Esophagus (tissue), 2 donors: ENCODE results near the gene HTR3B. TPM values are rescaled to one million over a fixed set of nuclear protein-coding genes. Genes with fewer than 3 reads are reported as not detected.

Experiments used
- H3K27ac ChIP-seq, 2 donors: one replicate each; pipeline ENCODE4 v1.5.1; 2013; ENCODE audit warnings: low read depth in 2 of 2, mild to moderate bottlenecking in 2 of 2, inconsistent platforms in 1 of 2, low read length in 1 of 2, moderate library complexity in 1 of 2
- H3K27me3 ChIP-seq, 2 donors: one replicate each; pipeline ENCODE4 v1.6.1; 2013; ENCODE audit warnings: low read length in 2 of 2, control low read depth in 1 of 2, mild to moderate bottlenecking in 1 of 2; ENCODE audit not compliant: insufficient read depth in 2 of 2, control insufficient read depth in 1 of 2
- H3K36me3 ChIP-seq, 2 donors: one replicate each; pipeline ENCODE4 v1.6.1; 2013; ENCODE audit warnings: low read length in 1 of 2; ENCODE audit not compliant: control insufficient read depth in 2 of 2, insufficient read depth in 2 of 2
- H3K4me1 ChIP-seq, 2 donors: one replicate each; pipeline ENCODE4 v1.6.1; 2013; ENCODE audit warnings: low read length in 1 of 2; ENCODE audit not compliant: control insufficient read depth in 2 of 2, insufficient read depth in 2 of 2
- H3K4me3 ChIP-seq, 2 donors: one replicate each; pipeline ENCODE4 v1.5.1; 2013; ENCODE audit warnings: low read length in 2 of 2, mild to moderate bottlenecking in 2 of 2, low read depth in 1 of 2, moderate library complexity in 1 of 2
- H3K9me3 ChIP-seq, 2 donors: one replicate each; pipeline ENCODE4 v1.6.1; 2013; ENCODE audit warnings: mild to moderate bottlenecking in 2 of 2, low read depth in 1 of 2, low read length in 1 of 2, moderate library complexity in 1 of 2; ENCODE audit not compliant: control insufficient read depth in 2 of 2, insufficient read depth in 1 of 2
- WGBS, 2 donors: extraction: QIAGEN DNeasy Blood & Tissue Kit; methylation state at CpG; one replicate each; pipeline ENCODE4 v1.1.7; 2013; 5-methylcytosine and 5-hydroxymethylcytosine counted together
- polyA plus RNA-seq, 2 donors: library from polyadenylated mRNA; stranded (reverse); fragments of 200-250 nt; gene quantifications; one replicate each; pipeline ENCODE4 v1.2.3, GENCODE V29; 2013
- donor health status: healthy with polysubstance abuse.
- donor health status: Bipolar disorder and iron deficiency.

HTR3B gene, protein sequence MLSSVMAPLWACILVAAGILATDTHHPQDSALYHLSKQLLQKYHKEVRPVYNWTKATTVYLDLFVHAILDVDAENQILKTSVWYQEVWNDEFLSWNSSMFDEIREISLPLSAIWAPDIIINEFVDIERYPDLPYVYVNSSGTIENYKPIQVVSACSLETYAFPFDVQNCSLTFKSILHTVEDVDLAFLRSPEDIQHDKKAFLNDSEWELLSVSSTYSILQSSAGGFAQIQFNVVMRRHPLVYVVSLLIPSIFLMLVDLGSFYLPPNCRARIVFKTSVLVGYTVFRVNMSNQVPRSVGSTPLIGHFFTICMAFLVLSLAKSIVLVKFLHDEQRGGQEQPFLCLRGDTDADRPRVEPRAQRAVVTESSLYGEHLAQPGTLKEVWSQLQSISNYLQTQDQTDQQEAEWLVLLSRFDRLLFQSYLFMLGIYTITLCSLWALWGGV
- polyA plus RNA-seq: under 1 TPM; 0.31 to 0.44 TPM

DNA sequence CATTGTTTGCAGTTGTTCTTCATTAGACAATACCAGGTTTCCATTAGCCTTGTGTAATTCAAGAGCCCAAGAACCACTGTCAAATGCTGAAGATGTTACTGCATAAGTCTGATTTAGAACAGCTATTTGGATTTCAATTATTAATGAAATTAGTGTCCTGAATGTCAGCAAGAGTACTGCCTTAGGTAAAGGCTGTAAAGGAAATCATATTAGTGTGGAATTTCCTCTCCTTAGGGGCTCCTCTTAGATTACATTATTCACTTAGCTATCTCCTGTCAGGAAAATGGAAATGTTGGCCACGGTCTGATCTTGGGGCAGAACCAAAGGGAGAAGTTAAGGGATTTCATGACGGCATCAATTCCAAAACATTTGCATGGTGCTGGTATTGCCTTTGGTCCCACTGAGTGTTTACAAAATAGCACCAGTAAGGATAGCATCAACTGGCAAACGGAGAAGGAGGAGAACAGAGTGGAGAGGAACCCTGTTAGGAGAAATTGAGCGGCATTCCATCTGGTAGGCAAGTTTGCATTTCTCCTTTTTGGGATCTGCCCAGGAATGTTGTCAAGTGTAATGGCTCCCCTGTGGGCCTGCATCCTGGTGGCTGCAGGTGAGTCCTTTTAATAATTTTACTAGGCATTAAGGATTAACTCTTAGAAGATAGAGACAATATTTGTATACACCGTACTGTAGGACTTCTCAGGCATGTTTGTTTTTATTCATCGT, at the start of gene HTR3B:
TSS of gene HTR3B (plus strand) at position 418 of the 723 bp plus-strand sequence. CDS start at position 556, 138 bp downstream.
- Histone ChIP-seq H3K27me3 (peaks cover 0 to 4% of the 10 kb centered on the region in 2 donors), H3K9me3 (no peaks in the 10 kb centered on the region), H3K27ac (no peak within 1 kb of the TSS), H3K4me3 (no peak within 1 kb of the TSS), H3K4me1 (no peaks in the 10 kb centered on the region), H3K36me3 (no peaks in the 10 kb centered on the region)
- WGBS, 2 donors: 72 to 79% methylated on average over 6 of the region's 6 CpGs

GRCh38 chr11:113855803-113856202, 48.8 kb upstream of the HTR3B start:
- H3K27me3 ChIP-seq: no peaks in the 10 kb centered on the region
- H3K9me3 ChIP-seq: no peaks in the 10 kb centered on the region
- peaks cover 0 to 4% of the 10 kb centered on the region in 2 donors for H3K36me3 ChIP-seq

DNA sequence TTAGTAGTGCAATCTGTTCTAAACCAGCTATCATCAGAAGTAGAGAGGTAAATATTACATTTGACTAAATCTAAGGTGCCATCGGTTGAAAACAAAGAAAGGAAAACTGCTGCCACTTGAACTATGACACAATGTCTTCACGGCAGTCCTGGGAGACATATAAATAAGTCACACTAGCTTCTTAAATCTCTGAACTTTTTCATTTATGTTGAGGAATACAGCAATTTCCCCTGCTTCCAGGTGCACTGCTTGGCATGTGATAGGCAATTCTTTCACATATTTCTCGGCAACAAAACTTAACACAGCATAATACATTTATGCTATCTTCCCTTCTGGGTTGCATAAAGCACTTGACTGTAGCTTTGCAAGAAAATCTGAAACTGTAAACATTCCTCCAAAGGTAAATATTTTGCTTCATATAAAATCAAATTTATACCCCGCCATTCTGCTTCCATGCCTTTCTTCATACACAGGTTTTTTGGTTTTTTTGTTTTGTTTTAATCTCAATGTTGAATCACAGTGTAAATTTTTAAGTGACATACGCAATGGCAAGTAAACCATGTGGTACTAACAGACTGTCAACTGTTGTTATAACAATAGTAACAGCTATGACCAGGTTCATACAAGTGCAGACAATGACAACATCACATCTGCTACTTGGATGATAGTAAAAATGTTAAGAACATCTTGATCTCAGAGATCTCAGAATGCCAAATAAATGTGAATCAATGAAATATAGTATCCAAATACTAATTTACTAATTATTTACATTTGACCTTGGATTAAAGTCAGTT, 47.4 kb upstream of the HTR3B start:
- WGBS, 2 donors: 73 to 79% methylated on average over 5 of the region's 5 CpGs
- Histone ChIP-seq H3K4me3 (no peak overlapping the region), H3K36me3 (no peaks in the 10 kb centered on the region), H3K9me3 (no peaks in the 10 kb centered on the region), H3K27me3 (no peaks in the 10 kb centered on the region), H3K4me1 (no peaks in the 10 kb centered on the region), H3K27ac (no peak overlapping the region)

More at GRCh38 chr11:113855803-113856202, 48.8 kb upstream of the HTR3B start:
- Histone ChIP-seq H3K27ac (no peak overlapping the region), H3K4me1 (no peaks in the 10 kb centered on the region), H3K4me3 (no peak overlapping the region)
- 97% methylated on average over 6 of the region's 6 CpGs for WGBS, 2 donors

DNA sequence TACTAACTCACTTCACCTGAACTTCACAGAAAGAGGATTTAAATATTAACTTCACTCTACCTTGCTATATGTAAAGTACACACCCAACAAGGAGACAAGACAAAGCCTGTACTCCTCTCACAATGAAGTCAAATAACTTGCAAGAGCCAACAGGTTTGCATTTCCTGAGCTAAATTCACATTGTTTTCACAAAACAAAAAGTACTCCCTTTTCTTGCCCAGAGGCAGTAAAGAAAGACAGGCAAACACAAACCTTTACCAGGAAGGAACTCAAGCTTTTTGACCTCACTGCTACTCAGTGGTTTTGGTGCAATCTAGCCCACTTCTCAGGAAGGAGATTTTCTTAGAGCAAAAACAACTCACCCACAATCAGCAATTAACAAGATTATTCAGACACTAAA, 44.9 kb upstream of the HTR3B start:
- no peak overlapping the region for H3K27ac ChIP-seq
- H3K36me3 ChIP-seq: no peaks in the 10 kb centered on the region
- H3K9me3 ChIP-seq: no peaks in the 10 kb centered on the region
- no peaks in the 10 kb centered on the region for H3K27me3 ChIP-seq
- no peaks in the 10 kb centered on the region for H3K4me1 ChIP-seq
- no peak overlapping the region for H3K4me3 ChIP-seq

- H3K27ac ChIP-seq: no peak overlapping the region
- WGBS, 2 donors: 43 to 45% methylated on average over 5 of the region's 5 CpGs
- H3K9me3 ChIP-seq: no peaks in the 10 kb centered on the region
- H3K4me3 ChIP-seq: no peak overlapping the region
- H3K36me3 ChIP-seq: no peaks in the 10 kb centered on the region
- no peaks in the 10 kb centered on the region for H3K27me3 ChIP-seq
- no peaks in the 10 kb centered on the region for H3K4me1 ChIP-seq
Observed at GRCh38 chr11:113862435-113862834, 42.2 kb upstream of the HTR3B start.

GRCh38 chr11:113864410-113864809, 40.2 kb upstream of the HTR3B start:
- Histone ChIP-seq H3K27ac (no peak overlapping the region), H3K36me3 (no peaks in the 10 kb centered on the region), H3K9me3 (no peaks in the 10 kb centered on the region), H3K4me3 (no peak overlapping the region), H3K27me3 (no peaks in the 10 kb centered on the region), H3K4me1 (no peaks in the 10 kb centered on the region)
- 95 to 98% methylated on average over 3 of the region's 3 CpGs for WGBS, 2 donors

GRCh38 chr11:113865873-113866272, 38.7 kb upstream of the HTR3B start:
- H3K36me3 ChIP-seq: no peaks in the 10 kb centered on the region
- no peaks in the 10 kb centered on the region for H3K4me1 ChIP-seq
- no peak overlapping the region for H3K4me3 ChIP-seq
- H3K9me3 ChIP-seq: no peaks in the 10 kb centered on the region
- no peaks in the 10 kb centered on the region for H3K27me3 ChIP-seq
- no peak overlapping the region for H3K27ac ChIP-seq
- WGBS, 2 donors: 96 to 97% methylated on average over 8 of the region's 8 CpGs

DNA sequence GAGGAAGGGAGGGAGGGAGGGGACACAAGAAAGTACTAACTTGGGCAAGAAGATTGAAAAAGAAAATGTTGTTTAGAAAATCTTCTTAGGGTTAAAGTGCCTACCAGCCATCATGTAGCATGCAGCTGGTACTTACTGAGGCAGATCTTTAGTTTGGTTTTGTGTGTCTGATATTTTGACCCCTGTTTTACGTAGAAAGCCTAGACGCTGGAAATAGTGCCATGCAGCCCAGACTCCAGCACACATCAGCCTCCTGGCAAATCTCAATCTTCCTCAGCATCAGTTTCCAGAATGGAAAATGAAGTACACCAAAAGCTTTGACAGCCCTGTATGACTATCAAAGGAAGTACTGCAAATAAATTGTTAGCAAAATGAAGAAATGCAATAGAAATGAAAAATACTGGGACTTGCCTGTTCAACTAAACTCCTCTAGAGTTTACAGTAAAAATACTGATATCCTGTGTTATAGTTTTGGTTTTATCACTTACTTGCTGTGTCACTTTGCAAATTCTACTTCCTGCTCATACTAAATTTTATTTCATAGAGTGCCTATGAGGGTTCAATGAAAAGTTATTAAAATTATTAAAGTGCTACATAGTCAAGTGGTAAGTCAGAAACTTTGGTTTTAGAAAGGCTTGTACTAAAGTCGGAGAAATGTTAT, 36.6 kb upstream of the HTR3B start:
- no peak overlapping the region for H3K4me3 ChIP-seq
- H3K36me3 ChIP-seq: no peaks in the 10 kb centered on the region
- 82 to 93% methylated on average over 3 of the region's 3 CpGs for WGBS, 2 donors

GRCh38 chr11:113871336-113871735, 33.3 kb upstream of the HTR3B start:
- no peak overlapping the region for H3K27ac ChIP-seq
- WGBS, 2 donors: 85 to 93% methylated on average over 3 of the region's 3 CpGs
- no peaks in the 10 kb centered on the region for H3K9me3 ChIP-seq
- H3K27me3 ChIP-seq: no peaks in the 10 kb centered on the region
- no peaks in the 10 kb centered on the region for H3K36me3 ChIP-seq
- H3K4me1 ChIP-seq: no peaks in the 10 kb centered on the region
- H3K4me3 ChIP-seq: no peak overlapping the region

More for the DNA sequence above, 36.6 kb upstream of the HTR3B start:
- Histone ChIP-seq H3K9me3 (no peaks in the 10 kb centered on the region), H3K27me3 (no peaks in the 10 kb centered on the region), H3K27ac (no peak overlapping the region), H3K4me1 (no peaks in the 10 kb centered on the region)
